Gastroesophageal sphincter (tissue), 3 donors: ENCODE results near the gene SENP7.

Experiments used
- EP300 ChIP-seq: sonication (generic); formaldehyde crosslinking; IDR thresholded peaks from one replicate; pipeline ENCODE4 v1.6.1; 2017; ENCODE audit warnings: antibody characterized with exemption, mild to moderate bottlenecking
- POLR2A ChIP-seq, 2 donors: fragments of 450-650 bp; IDR thresholded peaks; one replicate each; pipeline ENCODE4 v1.6.1; 2017; ENCODE audit warnings: antibody characterized with exemption in 2 of 2, mild to moderate bottlenecking in 2 of 2, moderate library complexity in 1 of 2
- POLR2AphosphoS5 ChIP-seq: sonication (generic); formaldehyde crosslinking; IDR thresholded peaks from one replicate; pipeline ENCODE4 v1.6.1; 2017; ENCODE audit warnings: antibody characterized with exemption
- TF ChIP-seq, protein P1 (sequence below), 4 experiments: fragments of 200-600 bp in 2 of 4; fragments of 450-650 bp in 2 of 4; sonication (generic) in 1 of 4; IDR thresholded peaks; one replicate each; pipeline ENCODE4 v1.5.1; 2017 to 2019; ENCODE audit warnings: antibody characterized with exemption in 4 of 4, mild to moderate bottlenecking in 2 of 4, moderate library complexity in 2 of 4

DNA sequence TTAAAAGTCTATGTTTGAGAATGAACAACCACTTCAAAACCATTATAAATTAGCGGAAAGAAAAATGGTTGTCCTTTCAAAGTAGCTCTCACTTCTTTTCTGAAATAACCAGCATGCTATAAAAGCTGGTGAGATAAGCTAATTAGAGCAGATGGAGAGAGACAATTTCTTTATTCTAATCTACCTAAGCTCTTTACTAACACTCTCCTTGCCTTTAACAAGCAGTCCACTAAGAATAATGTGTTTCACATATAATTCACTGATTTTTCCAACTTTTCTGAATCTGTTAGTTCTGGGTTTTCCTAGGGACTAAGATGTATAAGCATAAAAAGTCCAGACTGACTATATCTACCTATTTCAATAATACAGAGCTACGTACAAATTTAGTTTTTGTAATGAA lies 192.5 kb downstream of the SENP7 start, which contains the start of gene IMPG2:
- TF ChIP-seq, protein P1, sequence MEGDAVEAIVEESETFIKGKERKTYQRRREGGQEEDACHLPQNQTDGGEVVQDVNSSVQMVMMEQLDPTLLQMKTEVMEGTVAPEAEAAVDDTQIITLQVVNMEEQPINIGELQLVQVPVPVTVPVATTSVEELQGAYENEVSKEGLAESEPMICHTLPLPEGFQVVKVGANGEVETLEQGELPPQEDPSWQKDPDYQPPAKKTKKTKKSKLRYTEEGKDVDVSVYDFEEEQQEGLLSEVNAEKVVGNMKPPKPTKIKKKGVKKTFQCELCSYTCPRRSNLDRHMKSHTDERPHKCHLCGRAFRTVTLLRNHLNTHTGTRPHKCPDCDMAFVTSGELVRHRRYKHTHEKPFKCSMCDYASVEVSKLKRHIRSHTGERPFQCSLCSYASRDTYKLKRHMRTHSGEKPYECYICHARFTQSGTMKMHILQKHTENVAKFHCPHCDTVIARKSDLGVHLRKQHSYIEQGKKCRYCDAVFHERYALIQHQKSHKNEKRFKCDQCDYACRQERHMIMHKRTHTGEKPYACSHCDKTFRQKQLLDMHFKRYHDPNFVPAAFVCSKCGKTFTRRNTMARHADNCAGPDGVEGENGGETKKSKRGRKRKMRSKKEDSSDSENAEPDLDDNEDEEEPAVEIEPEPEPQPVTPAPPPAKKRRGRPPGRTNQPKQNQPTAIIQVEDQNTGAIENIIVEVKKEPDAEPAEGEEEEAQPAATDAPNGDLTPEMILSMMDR (IDR thresholded peaks at IDR 0.05) = no peak
- TF ChIP-seq POLR2A (IDR thresholded peaks at IDR 0.05) = no peak
- no peak for TF ChIP-seq EP300
- no peak for TF ChIP-seq POLR2AphosphoS5
